Muscle layer of colon (tissue), 2 donors: ENCODE data around the gene IRF8.
"Not testable (repeated sequence)": the region's sequence is repeated elsewhere in the genome, so short reads cannot be mapped to it uniquely, and the experiment has no call there.

Experiments used
- H3K27ac ChIP-seq: one replicate; pipeline ENCODE4 v1.7.0; 2013; ENCODE audit warnings: low read depth, mild to moderate bottlenecking, low read length, moderate library complexity
- H3K27me3 ChIP-seq, 2 donors: one replicate each; pipeline ENCODE4 v1.7.0; 2013; ENCODE audit warnings: low read length in 2 of 2, mild to moderate bottlenecking in 2 of 2; ENCODE audit not compliant: insufficient read depth in 2 of 2, control insufficient read depth in 1 of 2
- H3K36me3 ChIP-seq: one replicate; pipeline ENCODE4 v1.7.0; 2013; ENCODE audit warnings: mild to moderate bottlenecking, low read length; ENCODE audit not compliant: insufficient read depth
- H3K4me1 ChIP-seq: one replicate; pipeline ENCODE4 v1.7.0; 2013; ENCODE audit warnings: mild to moderate bottlenecking, low read length; ENCODE audit not compliant: insufficient read depth
- H3K4me3 ChIP-seq, 2 donors: one replicate each; pipeline ENCODE4 v1.7.0; 2013; ENCODE audit warnings: low read length in 2 of 2, low read depth in 1 of 2, mild to moderate bottlenecking in 1 of 2, moderate library complexity in 1 of 2
- H3K9ac ChIP-seq: one replicate; pipeline ENCODE4 v1.7.0; 2013; ENCODE audit warnings: low read length
- H3K9me3 ChIP-seq: one replicate; pipeline ENCODE4 v1.7.0; 2013; ENCODE audit warnings: mild to moderate bottlenecking, low read length
- donor health status: abdominal sarcoma.
- donor health status: Adenocarcinoma of cecum.

The IRF8 gene

GRCh38 chr16:85930301-85930700, 31.3 kb downstream of the IRF8 start:
- no peaks in the 10 kb centered on the region for H3K36me3 ChIP-seq
- H3K27ac ChIP-seq = no peak overlapping the region
- H3K4me1 ChIP-seq = no peaks in the 10 kb centered on the region
- H3K9me3 ChIP-seq = no peaks in the 10 kb centered on the region
- H3K9ac ChIP-seq = no peak overlapping the region
- no peaks in the 10 kb centered on the region for H3K27me3 ChIP-seq
- no peak overlapping the region for H3K4me3 ChIP-seq

GRCh38 chr16:85931596-85932402, 32.8 kb downstream of the IRF8 start:
- no peaks in the 10 kb centered on the region for H3K27me3 ChIP-seq
- no peak overlapping the region for H3K9ac ChIP-seq
- no peak overlapping the region for H3K4me3 ChIP-seq
- H3K27ac ChIP-seq = no peak overlapping the region
- no peaks in the 10 kb centered on the region for H3K4me1 ChIP-seq
- H3K9me3 ChIP-seq = no peaks in the 10 kb centered on the region
- no peaks in the 10 kb centered on the region for H3K36me3 ChIP-seq

GRCh38 chr16:85934210-85934609, 35.2 kb downstream of the IRF8 start:
- H3K4me3 ChIP-seq = no peak overlapping the region
- H3K27me3 ChIP-seq = no peaks in the 10 kb centered on the region
- H3K27ac ChIP-seq = no peak overlapping the region
- H3K9ac ChIP-seq = no peak overlapping the region
- no peaks in the 10 kb centered on the region for H3K4me1 ChIP-seq
- H3K9me3 ChIP-seq = no peaks in the 10 kb centered on the region
- no peaks in the 10 kb centered on the region for H3K36me3 ChIP-seq

GRCh38 chr16:85935391-85935973, 36.5 kb downstream of the IRF8 start:
- Histone ChIP-seq H3K9me3 (no peaks in the 10 kb centered on the region), H3K27me3 (no peaks in the 10 kb centered on the region), H3K27ac (no peak overlapping the region)

GRCh38 chr16:85935974-85936760, 37.2 kb downstream of the IRF8 start:
- Histone ChIP-seq H3K4me3 (no peak overlapping the region), H3K27ac (no peak overlapping the region), H3K9me3 (no peaks in the 10 kb centered on the region), H3K27me3 (no peaks in the 10 kb centered on the region), H3K36me3 (no peaks in the 10 kb centered on the region), H3K4me1 (no peaks in the 10 kb centered on the region), H3K9ac (no peak overlapping the region)

More at GRCh38 chr16:85935391-85935973, 36.5 kb downstream of the IRF8 start:
- no peaks in the 10 kb centered on the region for H3K36me3 ChIP-seq
- H3K4me3 ChIP-seq = no peak overlapping the region
- H3K9ac ChIP-seq = no peak overlapping the region
- H3K4me1 ChIP-seq = no peaks in the 10 kb centered on the region

GRCh38 chr16:85936816-85937215, 37.9 kb downstream of the IRF8 start:
- no peak overlapping the region for H3K9ac ChIP-seq
- no peak overlapping the region for H3K27ac ChIP-seq
- no peaks in the 10 kb centered on the region for H3K4me1 ChIP-seq
- H3K4me3 ChIP-seq = no peak overlapping the region
- no peaks in the 10 kb centered on the region for H3K9me3 ChIP-seq
- H3K36me3 ChIP-seq = no peaks in the 10 kb centered on the region
- H3K27me3 ChIP-seq = no peaks in the 10 kb centered on the region

GRCh38 chr16:85940214-85940613, 41.3 kb downstream of the IRF8 start:
- H3K4me3 ChIP-seq = no peak overlapping the region
- H3K9me3 ChIP-seq = no peaks in the 10 kb centered on the region
- no peaks in the 10 kb centered on the region for H3K27me3 ChIP-seq
- no peaks in the 10 kb centered on the region for H3K4me1 ChIP-seq
- no peak overlapping the region for H3K27ac ChIP-seq
- H3K9ac ChIP-seq = no peak overlapping the region
- H3K36me3 ChIP-seq = no peaks in the 10 kb centered on the region

GRCh38 chr16:85941863-85942644, 43.1 kb downstream of the IRF8 start:
- H3K4me1 ChIP-seq = no peaks in the 10 kb centered on the region
- no peaks in the 10 kb centered on the region for H3K27me3 ChIP-seq
- H3K9ac ChIP-seq = no peak overlapping the region
- no peaks in the 10 kb centered on the region for H3K36me3 ChIP-seq
- H3K4me3 ChIP-seq = no peak overlapping the region
- no peaks in the 10 kb centered on the region for H3K9me3 ChIP-seq
- no peak overlapping the region for H3K27ac ChIP-seq

- not testable (repeated sequence) for H3K4me3 ChIP-seq, H3K9ac ChIP-seq, H3K36me3 ChIP-seq, H3K9me3 ChIP-seq, H3K27me3 ChIP-seq, H3K4me1 ChIP-seq, H3K27ac ChIP-seq
Measured at GRCh38 chr16:85942659-85943058, 43.7 kb downstream of the IRF8 start.

- Histone ChIP-seq H3K36me3 (no peaks in the 10 kb centered on the region), H3K9me3 (no peaks in the 10 kb centered on the region), H3K4me1 (no peaks in the 10 kb centered on the region), H3K4me3 (no peak overlapping the region), H3K27ac (no peak overlapping the region), H3K27me3 (no peaks in the 10 kb centered on the region), H3K9ac (no peak overlapping the region)
Measured at GRCh38 chr16:85943711-85944110, 44.7 kb downstream of the IRF8 start.
